ENCODE results near the gene AUTS2. TPM values are rescaled to one million over a fixed set of nuclear protein-coding genes. Genes with fewer than 3 reads are reported as not detected.
A peak's percentile ranks its signal among the peaks of the same experiment; 100 is the strongest.
"Not testable (repeated sequence)": the region's sequence is repeated elsewhere in the genome, so short reads cannot be mapped to it uniquely, and the experiment has no call there.

The AUTS2 gene
- total RNA-seq, 1 donor from 2014 or later = 5.2 TPM

GRCh38 chr7:69762821-69763352 is 164.6 kb downstream of the AUTS2 start:
- intact Hi-C loops (cut with DNase I) = no loop called here
- ATAC-seq (ENCODE audit: poor library complexity) (no peak), DNase-seq (no peak)

GRCh38 chr7:69763513-69763912 is 165.2 kb downstream of the AUTS2 start:
- DNase-seq = no peak
- intact Hi-C loops (cut with DNase I) = no loop called here
- ATAC-seq (ENCODE audit: poor library complexity) = no peak

GRCh38 chr7:69764147-69764546 is 165.9 kb downstream of the AUTS2 start:
- DNase-seq = no peak
- no peak for ATAC-seq (ENCODE audit: poor library complexity)
- intact Hi-C loops (cut with DNase I) = no loop called here

- DNase-seq (no peak), ATAC-seq (ENCODE audit: poor library complexity) (no peak)
- intact Hi-C loops (cut with DNase I) = no loop called here
Measured at GRCh38 chr7:69764681-69765080, 166.4 kb downstream of the AUTS2 start.

- ATAC-seq (ENCODE audit: poor library complexity) (no peak), DNase-seq (no peak)
- intact Hi-C loops (cut with DNase I) = no loop called here
Measured at GRCh38 chr7:69765879-69766278, 167.6 kb downstream of the AUTS2 start.

GRCh38 chr7:69768986-69769595 is 170.8 kb downstream of the AUTS2 start:
- intact Hi-C loops (cut with DNase I) = no loop called here
- peak; percentile 55 for ATAC-seq (ENCODE audit: poor library complexity)
- DNase-seq = no peak

- intact Hi-C loops (cut with DNase I) = no loop called here
- ATAC-seq (ENCODE audit: poor library complexity) (no peak), DNase-seq (no peak)
Measured at GRCh38 chr7:69769826-69770225, 171.6 kb downstream of the AUTS2 start.

- DNase-seq (no peak), ATAC-seq (ENCODE audit: poor library complexity) (no peak)
- intact Hi-C loops (cut with DNase I) = no loop called here
Measured at GRCh38 chr7:69770613-69771012, 172.3 kb downstream of the AUTS2 start.

- intact Hi-C loops (cut with DNase I) = no loop called here
- DNase-seq (no peak), ATAC-seq (ENCODE audit: poor library complexity) (no peak)
Measured at GRCh38 chr7:69772718-69773436, 174.6 kb downstream of the AUTS2 start.

GRCh38 chr7:69773535-69774225 is 175.4 kb downstream of the AUTS2 start:
- intact Hi-C loops (cut with DNase I) = no loop called here
- ATAC-seq (ENCODE audit: poor library complexity) (no peak), DNase-seq (no peak)

GRCh38 chr7:69775231-69775771 is 177.0 kb downstream of the AUTS2 start:
- peak; percentile 92 for ATAC-seq (ENCODE audit: poor library complexity)
- DNase-seq = peak; percentile 66
- intact Hi-C loops (cut with DNase I) = no loop called here

GRCh38 chr7:69776611-69777010 is 178.3 kb downstream of the AUTS2 start:
- intact Hi-C loops (cut with DNase I) = no loop called here
- no peak for ATAC-seq (ENCODE audit: poor library complexity)

GRCh38 chr7:69778138-69778537 is 179.9 kb downstream of the AUTS2 start:
- DNase-seq = no peak
- intact Hi-C loops (cut with DNase I) = no loop called here

More at GRCh38 chr7:69776611-69777010, 178.3 kb downstream of the AUTS2 start:
- no peak for DNase-seq

GRCh38 chr7:69780379-69780778 is 182.1 kb downstream of the AUTS2 start:
- DNase-seq (no peak), ATAC-seq (ENCODE audit: poor library complexity) (no peak)
- intact Hi-C loops (cut with DNase I) = no loop called here

More at GRCh38 chr7:69778138-69778537, 179.9 kb downstream of the AUTS2 start:
- ATAC-seq (ENCODE audit: poor library complexity) = no peak

- intact Hi-C loops (cut with DNase I) = no loop called here
- DNase-seq (peak; percentile 51), ATAC-seq (ENCODE audit: poor library complexity) (peak; percentile 74)
Measured at GRCh38 chr7:69781412-69781846, 183.2 kb downstream of the AUTS2 start.

GRCh38 chr7:69782917-69783684 is 184.8 kb downstream of the AUTS2 start:
- ATAC-seq (ENCODE audit: poor library complexity) (peak; percentile 82), DNase-seq (peak; percentile 62)
- intact Hi-C loops (cut with DNase I) = no loop called here

- DNase-seq; intact Hi-C loops (cut with DNase I); ATAC-seq (ENCODE audit: poor library complexity): not testable (repeated sequence)
Measured at GRCh38 chr7:69786130-69786529, 187.9 kb downstream of the AUTS2 start.

- intact Hi-C loops (cut with DNase I) = no loop called here
- DNase-seq (no peak), ATAC-seq (ENCODE audit: poor library complexity) (no peak)
Measured at GRCh38 chr7:69786730-69787395, 188.6 kb downstream of the AUTS2 start.
